Sigmoid colon (tissue), 7 donors: ENCODE measurements around the gene GUCA2B. TPM values are rescaled to one million over a fixed set of nuclear protein-coding genes. Genes with fewer than 3 reads are reported as not detected.

Experiments
- DNase-seq: peaks from one replicate; pipeline ENCODE4 v3.0.0-alpha.2; 2019
- H3K27ac ChIP-seq, 4 donors: fragments of 200-600 bp; sonication (generic); one replicate each; pipeline ENCODE4 v1.5.1; 2016 to 2019; ENCODE audit warnings: mild to moderate bottlenecking in 1 of 4
- H3K27me3 ChIP-seq, 3 donors: fragments of 200-600 bp; sonication (generic); one replicate each; pipeline ENCODE4 v1.5.1; 2019; ENCODE audit warnings: mild to moderate bottlenecking in 1 of 3
- H3K36me3 ChIP-seq, 4 donors: fragments of 200-600 bp; sonication (generic); one replicate each; pipeline ENCODE4 v1.5.1; 2016 to 2019
- H3K4me1 ChIP-seq, 4 donors: fragments of 200-600 bp; sonication (generic); one replicate each; pipeline ENCODE4 v1.5.1; 2017 to 2019
- H3K4me3 ChIP-seq, 4 donors: fragments of 200-600 bp; sonication (generic); one replicate each; pipeline ENCODE4 v1.5.1; 2017 to 2019; ENCODE audit warnings: mild to moderate bottlenecking in 2 of 4, moderate library complexity in 1 of 4
- H3K9me3 ChIP-seq, 4 donors: fragments of 200-600 bp in 3 of 4; sonication (generic) in 3 of 4; one replicate each; pipeline versions ENCODE4 v1.5.1 to v1.6.1; 2013 to 2019
- CTCF ChIP-seq, 4 experiments: fragments of 450-650 bp in 3 of 4; fragments of 200-600 bp in 1 of 4; IDR thresholded peaks; one replicate each; pipeline ENCODE4 v1.5.1; 2016 to 2019; ENCODE audit warnings: antibody characterized with exemption in 4 of 4, mild to moderate bottlenecking in 3 of 4, moderate library complexity in 2 of 4
- EP300 ChIP-seq, 4 donors: sonication (generic); formaldehyde crosslinking; IDR thresholded peaks; one replicate each; pipeline ENCODE4 v1.6.1; 2017; ENCODE audit warnings: antibody characterized with exemption in 4 of 4
- POLR2A ChIP-seq, 2 donors: fragments of 450-650 bp; IDR thresholded peaks; one replicate each; pipeline ENCODE4 v1.6.1; 2016; ENCODE audit warnings: antibody characterized with exemption in 2 of 2, mild to moderate bottlenecking in 2 of 2, moderate library complexity in 2 of 2
- POLR2AphosphoS5 ChIP-seq, 4 donors: sonication (generic); formaldehyde crosslinking; IDR thresholded peaks; one replicate each; pipeline ENCODE4 v1.6.1; 2017; ENCODE audit warnings: antibody characterized with exemption in 4 of 4
- WGBS, 2 donors: extraction: QIAGEN DNeasy Blood & Tissue Kit; methylation state at CpG; one replicate each; pipeline ENCODE4 v1.1.7; 2013; 5-methylcytosine and 5-hydroxymethylcytosine counted together
- intact Hi-C: fragments of 100-400 bp; cut with DNase I; formaldehyde crosslinking; loops from one replicate; pipeline ENCODE4 v1.15.1; 2023
- polyA plus RNA-seq, 3 donors: library from polyadenylated mRNA; stranded (reverse); fragments of 200-250 nt; gene quantifications; one replicate each; pipeline ENCODE4 v1.2.3, GENCODE V29; 2013
- total RNA-seq, 4 donors: library from RNA; depleted of rRNA; stranded (reverse); fragments of >200 nt; gene quantifications; one replicate each; pipeline ENCODE4 v1.1.0, GENCODE V29; 2016
- donor health status: healthy with polysubstance abuse.
- donor health status: Bipolar disorder and iron deficiency.
- donor health status: healthy.

Gene GUCA2B
- total and polyA plus RNA-seq, 7 donors, result 6.7 to 874 (median 324) TPM; not detected in 3

GRCh38 chr1:42175314-42176054 lies 22.3 kb downstream of the GUCA2B start:
- peaks cover 0 to 44% (median 23%) of the 10 kb centered on the region in 4 donors for H3K4me1 ChIP-seq
- no peak for TF ChIP-seq POLR2A (IDR thresholded peaks at IDR 0.05)
- no peak for TF ChIP-seq EP300 (IDR thresholded peaks at IDR 0.05)
- TF ChIP-seq CTCF (IDR thresholded peaks at IDR 0.05), result no peak
- no peak for TF ChIP-seq POLR2AphosphoS5 (IDR thresholded peaks at IDR 0.05)
- H3K4me3 ChIP-seq, result no peak overlapping the region
- H3K27me3 ChIP-seq, result no peaks in the 10 kb centered on the region
- WGBS, 2 donors, result 95 to 97% methylated on average over 7 of the region's 7 CpGs
- no peaks in the 10 kb centered on the region for H3K36me3 ChIP-seq
- intact Hi-C loops, result loop anchor here (5.0 to 10.0 kb wide), 2 partner anchors 279 to 793 kb away; partner anchors contain the start of genes PPCS and ZMYND12
- no peak for DNase-seq
- no peak overlapping the region for H3K27ac ChIP-seq
- no peaks in the 10 kb centered on the region for H3K9me3 ChIP-seq

- Histone ChIP-seq H3K27ac (no peak overlapping the region), H3K4me3 (no peak overlapping the region), H3K27me3 (no peaks in the 10 kb centered on the region), H3K36me3 (peaks cover 0 to 13% (median 4%) of the 10 kb centered on the region in 4 donors), H3K9me3 (no peaks in the 10 kb centered on the region), H3K4me1 (peaks cover 0 to 44% (median 23%) of the 10 kb centered on the region in 4 donors)
- WGBS, 2 donors, result 75 to 76% methylated on average over 4 of the region's 4 CpGs
- DNase-seq, result no peak
- TF ChIP-seq POLR2A (IDR thresholded peaks at IDR 0.05) (no peak), EP300 (IDR thresholded peaks at IDR 0.05) (no peak), POLR2AphosphoS5 (IDR thresholded peaks at IDR 0.05) (no peak), CTCF (IDR thresholded peaks at IDR 0.05) (peak in 2 of 4 experiments; percentile 57 to 59)
- intact Hi-C loops, result loop anchor here (5.0 to 10.0 kb wide), 2 partner anchors 278 to 795 kb away; partner anchors contain the start of genes PPCS and ZMYND12
Observed at GRCh38 chr1:42176902-42177519, 23.8 kb downstream of the GUCA2B start.

- Histone ChIP-seq H3K36me3 (peaks cover 0 to 13% (median 4%) of the 10 kb centered on the region in 4 donors), H3K27ac (no peak overlapping the region), H3K4me1 (peaks cover 0 to 40% (median 20%) of the 10 kb centered on the region in 4 donors), H3K4me3 (no peak overlapping the region), H3K27me3 (no peaks in the 10 kb centered on the region), H3K9me3 (no peaks in the 10 kb centered on the region)
- intact Hi-C loops, result loop anchor here (5.0 to 10.0 kb wide), 2 partner anchors 277 to 795 kb away; partner anchors contain the start of genes PPCS and ZMYND12
- no peak for DNase-seq
- 63 to 77% methylated on average over 6 of the region's 6 CpGs for WGBS, 2 donors
- TF ChIP-seq EP300 (IDR thresholded peaks at IDR 0.05) (no peak), POLR2A (IDR thresholded peaks at IDR 0.05) (no peak), POLR2AphosphoS5 (IDR thresholded peaks at IDR 0.05) (no peak), CTCF (IDR thresholded peaks at IDR 0.05) (no peak)
Observed at GRCh38 chr1:42177541-42177981, 24.4 kb downstream of the GUCA2B start.

GRCh38 chr1:42178249-42178648 lies 25.0 kb downstream of the GUCA2B start:
- DNase-seq, result no peak
- Histone ChIP-seq H3K27me3 (no peaks in the 10 kb centered on the region), H3K27ac (no peak overlapping the region), H3K4me3 (no peak overlapping the region), H3K9me3 (no peaks in the 10 kb centered on the region), H3K36me3 (peaks cover 0 to 13% (median 4%) of the 10 kb centered on the region in 4 donors), H3K4me1 (peaks cover 0 to 34% (median 13%) of the 10 kb centered on the region in 4 donors)
- intact Hi-C loops, result loop anchor here (5.0 to 10.0 kb wide), 2 partner anchors 277 to 796 kb away; partner anchors contain the start of genes PPCS and ZMYND12
- no peak for TF ChIP-seq POLR2AphosphoS5 (IDR thresholded peaks at IDR 0.05)
- no peak for TF ChIP-seq EP300 (IDR thresholded peaks at IDR 0.05)
- TF ChIP-seq POLR2A (IDR thresholded peaks at IDR 0.05), result no peak
- TF ChIP-seq CTCF (IDR thresholded peaks at IDR 0.05), result no peak
- WGBS, 2 donors, result 69 to 83% methylated on average over 3 of the region's 3 CpGs
